ENCODE data around the gene FHIT. TPM values are rescaled to one million over a fixed set of nuclear protein-coding genes. Genes with fewer than 3 reads are reported as not detected.

Gene FHIT
- total RNA-seq, 1 experiment from 2014 or later = 20.1 TPM

DNA sequence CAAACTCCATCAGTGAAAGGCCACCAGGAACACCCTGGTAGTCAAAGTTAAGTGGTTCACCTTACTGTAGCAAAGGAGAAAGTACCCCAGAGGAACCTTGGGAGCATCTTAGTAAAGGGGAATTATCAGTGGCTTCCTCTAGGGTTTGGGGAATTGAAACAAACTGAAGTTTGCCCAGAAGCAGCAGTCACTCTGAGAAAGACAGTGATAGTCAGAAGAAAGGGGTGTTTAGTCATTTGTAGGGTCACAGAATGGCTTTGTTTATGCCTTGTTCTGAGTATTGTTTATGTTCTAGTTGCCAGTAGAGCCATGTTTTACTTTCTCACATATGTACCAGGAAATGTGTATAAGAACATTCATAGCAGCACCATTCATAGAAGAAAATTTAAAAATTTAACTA lies 93.8 kb downstream of the FHIT start:
- Mint-ChIP-seq H3K36me3 (ENCODE audit: insufficient read depth, unreplicated experiment) (peaks cover under 1% of the 10 kb centered on the region), H3K4me3 (ENCODE audit: unreplicated experiment) (no peak overlapping the region), H3K4me1 (ENCODE audit: insufficient read depth, unreplicated experiment) (no peaks in the 10 kb centered on the region), H3K27ac (ENCODE audit: low read depth, unreplicated experiment) (no peak overlapping the region), H3K9me3 (ENCODE audit: unreplicated experiment) (no peaks in the 10 kb centered on the region), H3K27me3 (ENCODE audit: insufficient read depth, unreplicated experiment) (no peaks in the 10 kb centered on the region)
- intact Hi-C loops (cut with micrococcal nuclease) = no loop called here
- DNase-seq (ENCODE audit: unreplicated experiment) = no peak
- TF ChIP-seq, protein P1, sequence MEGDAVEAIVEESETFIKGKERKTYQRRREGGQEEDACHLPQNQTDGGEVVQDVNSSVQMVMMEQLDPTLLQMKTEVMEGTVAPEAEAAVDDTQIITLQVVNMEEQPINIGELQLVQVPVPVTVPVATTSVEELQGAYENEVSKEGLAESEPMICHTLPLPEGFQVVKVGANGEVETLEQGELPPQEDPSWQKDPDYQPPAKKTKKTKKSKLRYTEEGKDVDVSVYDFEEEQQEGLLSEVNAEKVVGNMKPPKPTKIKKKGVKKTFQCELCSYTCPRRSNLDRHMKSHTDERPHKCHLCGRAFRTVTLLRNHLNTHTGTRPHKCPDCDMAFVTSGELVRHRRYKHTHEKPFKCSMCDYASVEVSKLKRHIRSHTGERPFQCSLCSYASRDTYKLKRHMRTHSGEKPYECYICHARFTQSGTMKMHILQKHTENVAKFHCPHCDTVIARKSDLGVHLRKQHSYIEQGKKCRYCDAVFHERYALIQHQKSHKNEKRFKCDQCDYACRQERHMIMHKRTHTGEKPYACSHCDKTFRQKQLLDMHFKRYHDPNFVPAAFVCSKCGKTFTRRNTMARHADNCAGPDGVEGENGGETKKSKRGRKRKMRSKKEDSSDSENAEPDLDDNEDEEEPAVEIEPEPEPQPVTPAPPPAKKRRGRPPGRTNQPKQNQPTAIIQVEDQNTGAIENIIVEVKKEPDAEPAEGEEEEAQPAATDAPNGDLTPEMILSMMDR (IDR thresholded peaks at IDR 0.05; ENCODE audit: unreplicated experiment) = no peak
- ChIA-PET POLR2A (no interaction called here), CTCF (interaction anchor here (0.6 kb wide), 1 partner anchor 1266 kb away, joined by 4 read pairs; no protein-coding TSS in a partner anchor)
- no TSS peak for BruUV-seq (replicated peaks)

DNA sequence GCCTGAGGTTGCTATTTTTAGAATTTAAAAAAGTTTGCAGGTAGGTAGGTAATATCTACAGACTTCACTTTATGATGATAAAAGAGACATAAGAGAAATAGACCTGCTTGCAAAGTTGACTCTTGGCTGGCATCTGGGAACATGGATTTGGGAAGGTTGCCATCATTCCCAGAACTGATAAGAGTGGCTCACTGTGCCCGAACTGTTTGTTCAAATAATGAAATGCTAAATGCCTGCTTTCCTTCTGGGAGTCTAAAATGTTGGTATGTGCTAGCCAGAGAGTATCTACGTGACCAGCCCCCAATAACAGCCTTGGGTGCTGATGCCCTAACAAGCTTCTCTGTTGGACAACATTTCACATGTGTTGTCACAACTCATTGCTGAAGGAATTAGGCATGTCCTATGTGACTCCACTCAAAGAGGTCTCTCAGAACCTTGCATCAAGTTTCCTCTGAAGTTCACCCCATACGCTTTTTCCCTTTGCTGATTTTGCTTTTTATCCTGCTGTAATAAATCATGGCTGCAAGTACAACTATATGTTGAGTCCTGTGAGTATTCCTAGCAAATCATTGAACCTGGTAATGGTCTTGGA lies 95.5 kb downstream of the FHIT start:
- Mint-ChIP-seq H3K4me3 (ENCODE audit: unreplicated experiment) (no peak overlapping the region), H3K9me3 (ENCODE audit: unreplicated experiment) (no peaks in the 10 kb centered on the region), H3K27ac (ENCODE audit: low read depth, unreplicated experiment) (no peak overlapping the region), H3K27me3 (ENCODE audit: insufficient read depth, unreplicated experiment) (no peaks in the 10 kb centered on the region), H3K4me1 (ENCODE audit: insufficient read depth, unreplicated experiment) (no peaks in the 10 kb centered on the region), H3K36me3 (ENCODE audit: insufficient read depth, unreplicated experiment) (no peaks in the 10 kb centered on the region)
- DNase-seq (ENCODE audit: unreplicated experiment) = no peak
- no TSS peak for BruUV-seq (replicated peaks)
- ChIA-PET CTCF (interaction anchor here (0.6 kb wide), 1 partner anchor 900 kb away, joined by 4 read pairs; no protein-coding TSS in a partner anchor), POLR2A (interaction anchor here (0.9 kb wide), 1 partner anchor 112 kb away, joined by 3 read pairs; no protein-coding TSS in a partner anchor)
- intact Hi-C loops (cut with micrococcal nuclease) = no loop called here
- TF ChIP-seq, protein P1 (IDR thresholded peaks at IDR 0.05; ENCODE audit: unreplicated experiment) = no peak

DNA sequence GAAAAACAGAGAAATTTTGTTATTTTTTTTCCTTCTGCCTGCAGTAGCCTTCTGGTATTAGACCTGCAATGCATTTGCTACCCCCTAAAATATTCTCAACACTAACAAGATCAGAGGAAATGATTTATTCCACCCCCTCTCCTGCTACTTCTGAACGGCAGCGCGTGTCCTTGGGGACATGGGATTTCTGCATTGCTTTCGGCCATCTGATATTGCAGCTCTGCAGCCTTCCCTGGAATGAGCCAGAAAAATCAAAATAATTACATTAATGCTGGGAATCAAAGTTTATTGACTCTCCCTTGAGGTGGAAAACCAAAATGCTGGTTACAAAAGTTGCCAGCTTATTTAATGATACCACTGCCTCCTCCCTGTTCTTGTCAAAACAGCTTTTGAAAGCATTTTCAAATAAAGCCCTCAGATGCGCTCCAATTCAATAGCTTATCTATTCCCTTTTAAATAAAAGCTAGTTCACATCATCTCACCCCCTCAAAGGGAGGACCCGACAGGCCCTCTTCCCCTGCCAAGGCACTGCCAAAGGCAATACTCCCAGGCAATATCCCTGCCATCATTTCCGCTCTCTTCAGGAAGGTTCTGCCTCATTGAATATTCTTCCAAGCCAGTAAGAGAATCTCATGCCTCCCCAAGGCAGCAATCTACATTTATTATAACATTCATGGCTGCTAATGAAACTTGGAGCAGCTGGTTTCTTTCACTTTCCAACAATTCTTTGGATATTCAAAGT lies 96.6 kb downstream of the FHIT start:
- no TSS peak for BruUV-seq (replicated peaks)
- POLR2A ChIA-PET = interaction anchor here (0.9 kb wide), 1 partner anchor 113 kb away, joined by 3 read pairs; no protein-coding TSS in a partner anchor
- no peak for DNase-seq (ENCODE audit: unreplicated experiment)
- Mint-ChIP-seq H3K4me1 (ENCODE audit: insufficient read depth, unreplicated experiment) (no peaks in the 10 kb centered on the region), H3K4me3 (ENCODE audit: unreplicated experiment) (no peak overlapping the region), H3K27ac (ENCODE audit: low read depth, unreplicated experiment) (no peak overlapping the region), H3K36me3 (ENCODE audit: insufficient read depth, unreplicated experiment) (no peaks in the 10 kb centered on the region), H3K27me3 (ENCODE audit: insufficient read depth, unreplicated experiment) (no peaks in the 10 kb centered on the region), H3K9me3 (ENCODE audit: unreplicated experiment) (no peaks in the 10 kb centered on the region)
- intact Hi-C loops (cut with micrococcal nuclease) = no loop called here
- CTCF ChIA-PET = interaction anchor here (0.6 kb wide), 1 partner anchor 44 kb away, joined by 3 read pairs; no protein-coding TSS in a partner anchor
- TF ChIP-seq, protein P1 (IDR thresholded peaks at IDR 0.05; ENCODE audit: unreplicated experiment) = no peak

DNA sequence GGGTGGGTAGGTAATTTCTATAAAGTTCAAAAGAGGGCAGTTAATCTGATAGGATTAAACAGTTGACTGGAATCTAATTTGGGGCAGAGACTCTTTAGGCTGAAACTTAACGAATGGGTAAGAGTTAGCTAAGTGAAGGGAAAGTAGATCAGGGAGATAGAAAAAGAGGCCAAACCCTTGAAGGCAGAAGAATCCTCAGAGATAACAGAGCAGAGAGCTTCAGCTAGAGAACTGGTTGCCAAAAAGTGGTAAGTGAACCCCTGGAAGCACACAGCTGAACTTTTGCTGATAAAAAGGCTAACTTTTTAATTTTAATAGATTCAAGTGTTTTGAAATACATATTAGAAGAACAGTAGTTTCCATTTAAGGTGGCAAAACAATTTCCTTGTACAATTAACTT lies 99.2 kb downstream of the FHIT start:
- intact Hi-C loops (cut with micrococcal nuclease) = no loop called here
- POLR2A ChIA-PET = interaction anchor here (0.7 to 1.2 kb wide), 2 partner anchors 8 to 424 kb away, joined by 3 to 4 read pairs; no protein-coding TSS in a partner anchor
- BruUV-seq (replicated peaks) = no TSS peak

More for the DNA sequence above, 99.2 kb downstream of the FHIT start:
- Mint-ChIP-seq H3K9me3 (ENCODE audit: unreplicated experiment) (no peaks in the 10 kb centered on the region), H3K4me1 (ENCODE audit: insufficient read depth, unreplicated experiment) (no peaks in the 10 kb centered on the region), H3K27ac (ENCODE audit: low read depth, unreplicated experiment) (no peak overlapping the region), H3K36me3 (ENCODE audit: insufficient read depth, unreplicated experiment) (no peaks in the 10 kb centered on the region), H3K4me3 (ENCODE audit: unreplicated experiment) (no peak overlapping the region), H3K27me3 (ENCODE audit: insufficient read depth, unreplicated experiment) (no peaks in the 10 kb centered on the region)
- no peak for DNase-seq (ENCODE audit: unreplicated experiment)
- TF ChIP-seq, protein P1 (IDR thresholded peaks at IDR 0.05; ENCODE audit: unreplicated experiment) = no peak
- CTCF ChIA-PET = interaction anchor here (1.7 kb wide), 1 partner anchor 10 kb away, joined by 4 read pairs; no protein-coding TSS in a partner anchor

Data from MCF 10A (cell line).